Measurements from ENCODE around the gene CARD8. TPM values are rescaled to one million over a fixed set of nuclear protein-coding genes. Genes with fewer than 3 reads are reported as not detected.

CARD8 gene
- total and polyA plus RNA-seq, 8 donors = 8.6 to 26.0 (median 16.8) TPM

DNA sequence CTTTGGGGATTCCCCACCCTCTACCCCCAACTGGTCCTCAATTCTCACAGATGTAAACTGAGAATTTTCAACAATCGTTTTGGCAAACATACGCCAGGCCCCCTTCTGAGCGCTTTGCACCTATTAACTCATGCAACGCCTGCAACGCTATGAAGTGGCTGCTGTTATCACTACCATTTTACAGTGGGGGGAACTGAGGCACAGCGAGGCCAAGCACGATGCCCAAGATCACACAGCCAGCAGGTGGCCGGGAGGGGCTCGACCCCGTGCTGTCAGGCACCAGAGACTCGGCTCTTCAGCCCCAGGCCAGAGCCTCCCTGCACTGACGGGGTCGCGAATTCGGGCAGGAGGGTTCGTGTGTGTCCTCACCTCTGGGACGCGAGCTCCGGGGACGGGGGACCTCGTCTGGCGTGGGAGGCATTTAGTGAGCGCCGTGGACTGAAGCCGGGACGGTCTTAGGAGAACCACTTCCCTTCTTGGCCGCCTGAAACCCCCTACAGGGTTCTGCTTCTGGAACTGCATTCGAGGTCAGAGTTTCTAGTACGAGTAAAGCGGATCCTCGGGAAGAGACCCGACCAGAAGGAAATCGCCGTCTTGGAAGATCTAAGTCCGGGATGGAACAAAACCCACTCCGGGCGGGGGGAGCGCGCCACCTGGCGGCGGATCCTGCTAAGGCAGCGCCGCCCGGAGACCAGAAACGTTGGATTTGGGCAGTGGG lies 35.2 kb upstream of the CARD8 start:
- TF ChIP-seq CTCF (IDR thresholded peaks at IDR 0.05) = peak; percentile 93 to 97 (median 94)
- peak; percentile 92 to 97 (median 94) for ATAC-seq
- Histone ChIP-seq H3K4me3 (peak overlapping the region in 2 of 4 donors; percentile 34 to 49), H3K36me3 (no peaks in the 10 kb centered on the region), H3K9me3 (no peaks in the 10 kb centered on the region), H3K27ac (no peak overlapping the region), H3K27me3 (no peaks in the 10 kb centered on the region), H3K4me1 (peaks cover 0 to 4% (median 4%) of the 10 kb centered on the region in 3 donors)
- WGBS, 2 donors = 1 to 2% methylated on average over 45 of the region's 45 CpGs
- FAIRE-seq = no peak
- intact Hi-C loops (cut with DNase I) = no loop called here
- peak; percentile 46 to 94 (median 82) for DNase-seq

DNA sequence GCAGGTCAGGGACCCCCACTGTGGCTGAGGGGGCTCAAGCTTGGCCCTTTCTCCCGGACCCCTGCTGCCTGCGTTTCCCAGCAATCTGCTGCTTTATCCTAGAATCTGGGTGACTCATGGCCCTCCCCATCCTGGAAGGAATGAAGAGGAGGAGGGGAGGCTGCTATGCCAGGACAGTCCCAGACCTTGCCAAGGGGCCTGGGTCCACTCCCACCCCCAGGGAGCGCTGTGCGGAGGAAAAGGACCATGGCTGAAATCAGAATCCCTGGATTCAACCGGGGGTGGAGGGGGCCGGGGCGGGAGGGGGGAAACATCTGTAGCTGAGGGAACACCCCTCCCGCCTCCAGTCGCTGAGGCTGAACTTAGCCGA lies 34.7 kb upstream of the CARD8 start:
- no peak for FAIRE-seq
- peak overlapping the region in 1 of 4 donors; percentile 49 for H3K4me3 ChIP-seq
- no peaks in the 10 kb centered on the region for H3K9me3 ChIP-seq
- DNase-seq = peak in 1 of 6 donors; percentile 20
- ATAC-seq = peak in 3 of 4 donors; percentile 36 to 53 (median 43)
- H3K36me3 ChIP-seq = no peaks in the 10 kb centered on the region
- no peak for TF ChIP-seq CTCF (IDR thresholded peaks at IDR 0.05)
- H3K4me1 ChIP-seq = peaks cover 0 to 4% (median 4%) of the 10 kb centered on the region in 3 donors
- WGBS, 2 donors = 13 to 15% methylated on average over 10 of the region's 10 CpGs
- H3K27ac ChIP-seq = no peak overlapping the region
- intact Hi-C loops (cut with DNase I) = no loop called here
- no peaks in the 10 kb centered on the region for H3K27me3 ChIP-seq

DNA sequence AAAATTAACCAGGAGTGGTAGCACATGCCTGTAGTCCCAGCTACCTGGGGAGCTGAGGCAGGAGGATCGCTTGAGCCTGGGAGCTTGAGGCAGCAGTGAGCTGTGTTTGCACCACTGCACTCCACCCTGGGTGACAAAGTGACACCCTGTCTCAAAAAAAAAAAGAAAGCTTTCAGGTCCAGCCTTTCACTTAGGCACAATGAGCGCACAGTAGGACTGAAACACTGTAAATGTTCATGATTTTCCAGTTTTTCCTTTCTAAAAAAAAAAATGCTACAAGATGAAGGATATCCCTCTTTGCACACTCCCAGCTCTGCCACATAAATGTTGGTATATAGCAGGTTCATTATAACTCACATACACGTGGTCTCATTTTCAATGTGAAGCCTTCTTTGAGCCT lies 32.0 kb upstream of the CARD8 start:
- ATAC-seq = no peak
- H3K9me3 ChIP-seq = no peaks in the 10 kb centered on the region
- no peak for TF ChIP-seq CTCF (IDR thresholded peaks at IDR 0.05)
- H3K4me1 ChIP-seq = peaks cover 0 to 4% (median 4%) of the 10 kb centered on the region in 3 donors
- H3K27ac ChIP-seq = no peak overlapping the region
- no peaks in the 10 kb centered on the region for H3K36me3 ChIP-seq
- 73 to 87% methylated on average over 3 of the region's 3 CpGs for WGBS, 2 donors
- no peak overlapping the region for H3K4me3 ChIP-seq
- intact Hi-C loops (cut with DNase I) = no loop called here
- no peak for DNase-seq
- FAIRE-seq = no peak
- H3K27me3 ChIP-seq = no peaks in the 10 kb centered on the region

- intact Hi-C loops (cut with DNase I) = no loop called here
Measured at GRCh38 chr19:48284896-48285295, 29.2 kb upstream of the CARD8 start.

More at GRCh38 chr19:48284896-48285295, 29.2 kb upstream of the CARD8 start:
- Histone ChIP-seq H3K4me1 (no peaks in the 10 kb centered on the region), H3K9me3 (no peaks in the 10 kb centered on the region), H3K36me3 (no peaks in the 10 kb centered on the region), H3K27me3 (no peaks in the 10 kb centered on the region), H3K4me3 (no peak overlapping the region), H3K27ac (no peak overlapping the region)
- WGBS, 2 donors = 84 to 91% methylated on average over 4 of the region's 4 CpGs
- no peak for DNase-seq
- no peak for FAIRE-seq
- TF ChIP-seq CTCF (IDR thresholded peaks at IDR 0.05) = no peak
- ATAC-seq = no peak
